ENCODE results near the gene PRKD2. TPM values are rescaled to one million over a fixed set of nuclear protein-coding genes. Genes with fewer than 3 reads are reported as not detected.

Gene PRKD2
- total RNA-seq, 4 donors from 2014 or later = 40.1 to 201 (median 53.5) TPM

GRCh38 chr19:46661735-46662592 is 55.0 kb downstream of the PRKD2 start:
- intact Hi-C loops (cut with DNase I; ENCODE audit: low total_unique reads) = loop anchor here (2.0 to 5.0 kb wide), 2 partner anchors 47 to 60 kb away; partner anchors contain the start of gene CALM3
- DNase-seq = peak; percentile 86
- Histone ChIP-seq H3K9me3 (no peaks in the 10 kb centered on the region), H3K4me3 (peak overlapping the region in 3 of 4 donors; percentile 13 to 45 (median 30)), H3K27ac (peak overlapping the region; percentile 83 to 89 (median 86)), H3K27me3 (peaks cover 30% of the 10 kb centered on the region), H3K4me1 (peaks cover 4 to 34% (median 16%) of the 10 kb centered on the region in 4 donors), H3K36me3 (no peaks in the 10 kb centered on the region)
- TF ChIP-seq, protein P1, sequence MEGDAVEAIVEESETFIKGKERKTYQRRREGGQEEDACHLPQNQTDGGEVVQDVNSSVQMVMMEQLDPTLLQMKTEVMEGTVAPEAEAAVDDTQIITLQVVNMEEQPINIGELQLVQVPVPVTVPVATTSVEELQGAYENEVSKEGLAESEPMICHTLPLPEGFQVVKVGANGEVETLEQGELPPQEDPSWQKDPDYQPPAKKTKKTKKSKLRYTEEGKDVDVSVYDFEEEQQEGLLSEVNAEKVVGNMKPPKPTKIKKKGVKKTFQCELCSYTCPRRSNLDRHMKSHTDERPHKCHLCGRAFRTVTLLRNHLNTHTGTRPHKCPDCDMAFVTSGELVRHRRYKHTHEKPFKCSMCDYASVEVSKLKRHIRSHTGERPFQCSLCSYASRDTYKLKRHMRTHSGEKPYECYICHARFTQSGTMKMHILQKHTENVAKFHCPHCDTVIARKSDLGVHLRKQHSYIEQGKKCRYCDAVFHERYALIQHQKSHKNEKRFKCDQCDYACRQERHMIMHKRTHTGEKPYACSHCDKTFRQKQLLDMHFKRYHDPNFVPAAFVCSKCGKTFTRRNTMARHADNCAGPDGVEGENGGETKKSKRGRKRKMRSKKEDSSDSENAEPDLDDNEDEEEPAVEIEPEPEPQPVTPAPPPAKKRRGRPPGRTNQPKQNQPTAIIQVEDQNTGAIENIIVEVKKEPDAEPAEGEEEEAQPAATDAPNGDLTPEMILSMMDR (IDR thresholded peaks at IDR 0.05) = peak; percentile 82 to 95 (median 86)
- no peak for TF ChIP-seq EP300 (IDR thresholded peaks at IDR 0.05; ENCODE audit: low read depth)
- no peak for TF ChIP-seq POLR2A (IDR thresholded peaks at IDR 0.05)
- no peak for TF ChIP-seq POLR2AphosphoS5 (IDR thresholded peaks at IDR 0.05)
- in situ Hi-C loops (cut with MboI; ENCODE audit: low pct_ligation_motif_present in 1 of 4, low pct_unique_long_range_greater_than_20kb in 1 of 4, low sequenced_read_pairs in 3 of 4) = loop anchor here in 2 of 4 donors (5.0 kb wide), 2 partner anchors 45 to 50 kb away; no protein-coding TSS in a partner anchor
- WGBS, 2 donors (ENCODE audit: low coverage in 1 of 2) = 0 to 5% methylated on average over 4 to 19 of the region's 19 CpGs

- Histone ChIP-seq H3K27me3 (peaks cover 30% of the 10 kb centered on the region), H3K4me3 (peak within 1 kb of the TSS; percentile 44 to 58 (median 56)), H3K36me3 (no peaks in the 10 kb centered on the region), H3K4me1 (peaks cover 4 to 34% (median 16%) of the 10 kb centered on the region in 4 donors), H3K9me3 (no peaks in the 10 kb centered on the region), H3K27ac (peak within 1 kb of the TSS; percentile 83 to 94 (median 88))
- 1% methylated on average over 33 of the region's 61 CpGs; no CpG with 5 or more reads in 1 of the 2 donors for WGBS, 2 donors (ENCODE audit: low coverage in 1 of 2)
- in situ Hi-C loops (cut with MboI; ENCODE audit: low pct_ligation_motif_present in 1 of 4, low pct_unique_long_range_greater_than_20kb in 1 of 4, low sequenced_read_pairs in 3 of 4) = loop anchor here in 2 of 4 donors (5.0 kb wide), 2 partner anchors 44 to 49 kb away; no protein-coding TSS in a partner anchor
- peak; percentile 100 for DNase-seq
- intact Hi-C loops (cut with DNase I; ENCODE audit: low total_unique reads) = loop anchor here (5.0 kb wide), 1 partner anchor 59 kb away; the partner anchor contains the start of gene CALM3
- TF ChIP-seq POLR2AphosphoS5 (IDR thresholded peaks at IDR 0.05) (peak in 1 of 3 donors; percentile 16), POLR2A (IDR thresholded peaks at IDR 0.05) (peak; percentile 25)
- TF ChIP-seq, protein P1 (IDR thresholded peaks at IDR 0.05) = no peak
Measured at GRCh38 chr19:46661020-46661731, 55.7 kb downstream of the PRKD2 start, which contains the start of gene DACT3. TSS of gene DACT3 (minus strand) at chr19:46661182. CDS start at chr19:46661064, 118 bp downstream.

- DNase-seq = no peak
- H3K27ac ChIP-seq = peak overlapping the region; percentile 69 to 94 (median 82)
- no peaks in the 10 kb centered on the region for H3K9me3 ChIP-seq
- peaks cover 4 to 35% (median 16%) of the 10 kb centered on the region in 4 donors for H3K4me1 ChIP-seq
- H3K36me3 ChIP-seq = no peaks in the 10 kb centered on the region
- in situ Hi-C loops (cut with MboI; ENCODE audit: low pct_ligation_motif_present in 1 of 4, low pct_unique_long_range_greater_than_20kb in 1 of 4, low sequenced_read_pairs in 3 of 4) (loop anchor here in 2 of 4 donors (5.0 kb wide), 2 partner anchors 43 to 48 kb away; no protein-coding TSS in a partner anchor), intact Hi-C loops (cut with DNase I; ENCODE audit: low total_unique reads) (loop anchor here (5.0 kb wide), 1 partner anchor 58 kb away; the partner anchor contains the start of gene CALM3)
- WGBS, 2 donors (ENCODE audit: low coverage in 1 of 2) = 0% methylated on average over 12 of the region's 40 CpGs; no CpG with 5 or more reads in 1 of the 2 donors
- TF ChIP-seq, protein P1 (IDR thresholded peaks at IDR 0.05) = no peak
- TF ChIP-seq POLR2A (IDR thresholded peaks at IDR 0.05) (no peak), POLR2AphosphoS5 (IDR thresholded peaks at IDR 0.05) (no peak), EP300 (IDR thresholded peaks at IDR 0.05; ENCODE audit: low read depth) (no peak)
- peaks cover 30% of the 10 kb centered on the region for H3K27me3 ChIP-seq
- peak overlapping the region; percentile 44 to 58 (median 56) for H3K4me3 ChIP-seq
Measured at GRCh38 chr19:46660551-46661019, 56.3 kb downstream of the PRKD2 start.
